Activated T-helper 1 cell treated with Interleukin-2 at 50 U/mL for 16 hours (primary cell): ENCODE data around the gene UBE4B.
A peak's percentile ranks its signal among the peaks of the same experiment; 100 is the strongest.
"Not testable (repeated sequence)": the region's sequence is repeated elsewhere in the genome, so short reads cannot be mapped to it uniquely, and the experiment has no call there.

Experiments
- DNase-seq: peaks from one replicate; pipeline ENCODE4 v3.0.0-alpha.2; 2020; ENCODE audit warnings: low read depth

Gene UBE4B

GRCh38 chr1:10032590-10033358 is at the start of gene UBE4B:
UBE4B (plus strand) TSS chr1:10032958; CDS start chr1:10033671, 713 bp downstream.
- peak; percentile 99 for DNase-seq

GRCh38 chr1:9984253-9984652 is 48.5 kb upstream of the UBE4B start:
- DNase-seq: no peak

- no peak for DNase-seq
Observed at GRCh38 chr1:9985001-9985400, 47.8 kb upstream of the UBE4B start.

- DNase-seq: no peak
Observed at GRCh38 chr1:9989773-9990172, 43.0 kb upstream of the UBE4B start.

- DNase-seq: no peak
Observed at GRCh38 chr1:9990944-9991343, 41.8 kb upstream of the UBE4B start.

GRCh38 chr1:9992910-9993309 is 39.8 kb upstream of the UBE4B start:
- no peak for DNase-seq

GRCh38 chr1:9993561-9994075 is 39.1 kb upstream of the UBE4B start:
- no peak for DNase-seq

- no peak for DNase-seq
Observed at GRCh38 chr1:9996624-9997582, 35.9 kb upstream of the UBE4B start, which contains the start of gene RBP7. RBP7 (plus strand) TSS chr1:9997228; CDS start chr1:9997259, 31 bp downstream.

- DNase-seq: no peak
Observed at GRCh38 chr1:10001016-10001665, 31.6 kb upstream of the UBE4B start.

GRCh38 chr1:10005248-10005647 is 27.5 kb upstream of the UBE4B start:
- DNase-seq: not testable (repeated sequence)

- DNase-seq: no peak
Observed at GRCh38 chr1:10007169-10007568, 25.6 kb upstream of the UBE4B start.

GRCh38 chr1:10014016-10014415 is 18.7 kb upstream of the UBE4B start:
- no peak for DNase-seq

- no peak for DNase-seq
Observed at GRCh38 chr1:10019561-10019960, 13.2 kb upstream of the UBE4B start.

- DNase-seq: no peak
Observed at GRCh38 chr1:10020086-10020485, 12.7 kb upstream of the UBE4B start.

- DNase-seq: not testable (repeated sequence)
Observed at GRCh38 chr1:10020678-10021077, 12.1 kb upstream of the UBE4B start.

GRCh38 chr1:10021992-10022391 is 10.8 kb upstream of the UBE4B start:
- DNase-seq: not testable (repeated sequence)

- DNase-seq: no peak
Observed at GRCh38 chr1:10022656-10023055, 10.1 kb upstream of the UBE4B start.

GRCh38 chr1:10025354-10025753 is 7.4 kb upstream of the UBE4B start:
- no peak for DNase-seq

- no peak for DNase-seq
Observed at GRCh38 chr1:10027027-10027426, 5.7 kb upstream of the UBE4B start.

GRCh38 chr1:10028956-10029500 is 3.7 kb upstream of the UBE4B start:
- DNase-seq: not testable (repeated sequence)

- DNase-seq: no peak
Observed at GRCh38 chr1:10031461-10031860, 1.3 kb upstream of the UBE4B start.

GRCh38 chr1:10033359-10033845 is 644 bp downstream of the UBE4B start:
- DNase-seq: no peak
